Measurements from ENCODE around the gene TTLL12.

The TTLL12 gene

DNA sequence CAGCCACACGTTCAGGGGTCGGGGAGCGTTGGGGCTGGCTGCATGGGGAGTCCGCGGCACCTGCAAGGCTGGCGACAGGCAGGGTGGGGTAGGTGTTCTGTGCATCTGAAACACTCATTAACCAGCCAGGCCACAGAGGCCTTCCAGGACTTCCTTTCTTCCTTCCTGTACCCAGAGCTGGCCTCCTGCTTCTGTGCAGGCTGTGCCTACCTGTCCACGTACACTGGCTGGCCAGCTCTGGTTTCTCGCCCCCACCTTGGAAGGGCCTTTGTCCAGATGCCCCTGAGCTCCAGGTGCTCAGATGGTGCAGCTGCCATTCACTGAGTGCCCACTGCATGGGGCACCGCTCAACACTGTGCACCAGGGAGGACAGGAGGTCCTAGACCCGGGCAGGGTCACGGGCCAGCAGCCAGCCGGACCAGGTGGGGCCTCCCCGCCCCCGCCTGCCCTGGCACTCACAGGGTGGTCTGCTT lies 15.9 kb downstream of the TTLL12 start:
- no peak for DNase-seq

DNA sequence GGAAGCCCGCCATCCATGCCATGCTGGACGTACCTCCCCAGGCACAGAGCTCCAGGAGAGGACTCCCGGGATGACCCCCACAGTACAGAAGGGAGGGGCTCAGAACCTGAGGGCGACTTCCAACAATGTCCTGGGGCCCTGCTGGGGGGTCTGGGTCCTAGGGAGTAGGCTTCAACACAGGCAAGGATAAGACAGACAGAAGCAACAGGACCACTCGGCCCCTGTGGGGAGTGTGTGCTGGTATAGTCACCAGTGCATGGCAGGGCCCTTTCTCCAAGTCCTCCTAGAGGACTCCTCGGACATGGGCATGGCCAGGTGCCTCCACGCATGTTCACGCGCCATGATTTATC lies 16.8 kb downstream of the TTLL12 start:
- DNase-seq, result no peak

DNA sequence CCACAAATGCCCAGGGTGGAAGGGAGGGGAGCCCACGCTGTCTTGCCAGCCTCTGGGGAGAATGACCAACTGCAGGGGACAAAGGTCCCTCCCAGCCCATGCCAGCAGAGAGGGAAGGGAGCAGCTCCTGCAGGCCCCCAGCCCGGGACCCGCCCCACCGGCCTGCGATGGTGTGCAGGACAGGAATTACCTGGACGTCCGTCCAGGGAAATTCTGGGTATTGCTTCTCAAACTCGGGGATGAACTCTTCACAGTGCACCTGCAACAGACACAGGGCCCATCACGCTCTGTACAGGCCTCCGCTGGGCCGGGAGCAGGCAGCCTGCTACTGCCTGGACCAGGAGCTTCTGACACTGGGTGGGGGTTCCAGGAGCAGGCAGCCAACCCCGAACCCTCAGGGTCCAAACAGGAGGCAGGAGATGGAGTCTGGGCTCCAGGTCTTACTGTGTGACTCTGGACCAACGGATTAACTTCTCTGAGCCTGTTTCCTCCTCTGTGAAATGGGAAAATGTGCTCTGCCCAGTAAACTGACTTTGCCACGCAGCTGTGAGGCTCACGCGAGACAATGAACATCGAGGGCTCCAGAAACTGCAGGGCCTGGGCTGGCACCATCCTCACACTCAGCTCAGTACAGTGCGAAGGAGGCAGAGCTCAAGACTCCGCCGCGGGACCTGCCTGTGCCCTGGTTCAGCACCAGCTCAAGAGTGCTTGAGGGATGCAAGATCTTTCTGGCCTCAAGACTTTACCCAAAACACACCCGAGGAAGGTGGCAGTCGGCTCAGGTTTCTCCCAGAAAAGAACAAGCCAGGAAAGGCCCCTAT lies 17.4 kb downstream of the TTLL12 start:
- no peak for DNase-seq

DNA sequence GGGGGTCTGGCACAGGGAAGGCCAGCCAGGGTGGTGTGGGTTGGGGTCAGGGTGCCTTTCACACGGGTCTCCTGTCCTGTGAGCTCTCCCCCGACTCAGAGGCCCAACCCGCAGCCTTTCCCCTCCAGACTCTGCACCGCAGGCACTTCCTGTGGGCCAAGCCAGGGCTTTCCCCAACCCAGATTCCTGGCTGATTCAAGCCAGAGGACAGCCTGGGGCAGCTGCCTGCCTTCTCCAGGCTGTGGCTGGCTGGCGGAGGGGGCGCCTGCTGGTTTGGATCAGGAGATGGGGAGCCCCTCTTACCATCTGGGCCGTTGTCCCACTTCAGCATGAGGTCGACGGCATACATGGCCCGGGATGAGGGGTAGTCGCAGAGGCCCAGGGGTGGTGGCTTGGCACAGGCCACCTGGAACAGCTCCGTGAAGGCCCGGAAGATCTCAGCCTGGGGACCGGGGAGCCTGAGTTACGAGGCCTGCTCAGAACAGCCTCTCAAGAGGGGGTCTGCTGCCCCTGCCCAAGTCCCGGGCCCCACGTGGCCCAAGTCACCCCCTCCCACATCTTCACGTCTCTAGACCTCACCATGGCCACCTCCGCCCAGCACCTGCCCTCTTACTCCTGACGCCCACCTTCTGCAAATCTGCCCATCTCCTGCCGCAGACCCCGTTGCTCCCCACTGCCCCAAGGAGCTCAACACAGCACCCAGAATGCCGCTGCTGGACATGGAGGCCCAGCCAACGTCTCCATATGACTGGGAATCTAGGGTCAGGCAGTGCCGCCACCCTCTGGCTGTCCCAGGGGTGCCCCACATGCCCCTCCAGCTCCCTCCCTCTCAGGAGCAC lies 18.2 kb downstream of the TTLL12 start:
- no peak for DNase-seq

DNA sequence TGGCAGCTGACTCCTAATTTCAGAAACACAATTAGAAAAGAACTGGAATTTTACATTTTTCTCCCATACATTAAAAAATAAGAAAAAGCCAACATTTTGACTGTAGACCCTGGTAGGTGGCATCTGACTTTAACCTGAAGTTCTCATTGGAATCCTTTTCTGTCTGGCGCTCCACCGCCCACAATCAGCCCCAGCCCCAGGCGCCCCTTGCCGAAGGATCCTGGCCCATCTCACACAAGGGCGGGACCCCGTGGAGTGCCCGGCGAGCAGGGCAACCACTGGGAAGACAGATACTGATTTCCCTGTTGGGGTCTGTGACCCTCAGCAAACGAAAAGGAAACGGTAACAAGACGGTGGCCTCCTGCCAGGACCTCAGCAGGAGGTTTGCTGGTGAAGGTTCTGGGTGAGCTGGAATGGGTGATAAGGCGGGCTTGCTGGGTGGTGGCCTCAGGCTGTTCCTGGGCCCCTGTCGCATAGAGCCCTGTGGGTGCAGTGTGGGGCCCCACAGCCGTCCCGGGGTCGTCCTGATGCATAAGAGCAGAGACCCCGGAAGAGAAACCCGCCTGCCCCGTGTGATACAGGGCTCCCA lies 19.8 kb downstream of the TTLL12 start:
- DNase-seq, result no peak

DNA sequence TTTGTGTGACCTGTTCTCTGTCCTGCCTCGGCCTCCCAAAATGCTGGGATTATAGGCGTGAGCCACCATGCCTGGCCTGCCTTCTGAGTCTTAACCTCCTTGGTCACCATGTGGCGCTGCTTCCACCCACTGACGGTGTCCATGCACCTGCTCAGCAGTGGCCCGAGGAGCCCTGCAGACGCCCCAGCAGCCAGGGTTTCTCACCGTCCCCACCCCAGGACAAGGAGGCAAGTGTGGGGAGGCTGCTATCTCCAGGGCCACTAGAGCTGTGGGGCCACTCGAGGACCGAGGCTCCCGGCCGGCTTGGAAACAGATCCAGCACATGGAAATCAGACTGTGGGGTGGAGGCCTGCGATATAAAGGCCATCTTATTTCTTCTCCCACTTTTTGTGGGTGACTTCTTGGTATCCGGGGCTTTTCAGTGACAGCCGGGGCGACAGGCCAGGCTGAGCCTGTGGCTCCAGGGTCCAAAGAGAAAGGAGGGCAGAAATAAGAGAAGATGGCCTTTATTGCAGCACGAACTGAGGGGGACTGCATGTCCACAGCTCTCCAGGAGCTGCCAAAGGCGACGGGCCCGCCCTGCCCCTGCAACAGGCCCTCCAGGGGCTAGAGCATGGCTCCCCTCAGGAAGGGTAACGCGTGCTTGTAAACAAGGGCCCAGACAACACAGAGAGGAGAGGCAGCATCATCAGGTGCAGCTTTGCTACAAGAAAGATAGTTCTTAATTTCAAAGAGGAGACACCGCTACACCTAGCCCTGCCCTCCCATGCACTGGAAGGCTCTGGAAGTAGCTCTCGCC lies 20.6 kb downstream of the TTLL12 start:
- no peak for DNase-seq

DNA sequence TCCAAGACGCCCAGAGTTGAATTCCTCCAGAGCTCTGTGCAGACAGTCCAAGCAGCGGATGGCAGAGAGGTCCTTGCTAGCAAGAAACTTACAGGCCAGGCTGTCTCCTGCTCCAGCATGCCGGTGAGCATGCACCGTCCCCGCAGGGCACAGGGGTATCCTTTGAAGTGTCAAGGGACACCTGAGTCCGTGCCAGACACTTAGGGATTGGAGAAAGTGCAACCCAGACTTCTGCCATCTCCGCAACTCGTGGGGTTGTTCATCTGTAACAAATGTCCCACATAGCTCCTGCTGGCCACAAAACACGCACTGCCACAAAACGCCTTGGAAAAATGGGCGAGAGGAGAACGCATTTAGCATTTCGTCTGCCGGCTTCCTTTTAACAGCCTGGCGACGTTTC lies 22.3 kb downstream of the TTLL12 start:
- DNase-seq, result no peak

DNA sequence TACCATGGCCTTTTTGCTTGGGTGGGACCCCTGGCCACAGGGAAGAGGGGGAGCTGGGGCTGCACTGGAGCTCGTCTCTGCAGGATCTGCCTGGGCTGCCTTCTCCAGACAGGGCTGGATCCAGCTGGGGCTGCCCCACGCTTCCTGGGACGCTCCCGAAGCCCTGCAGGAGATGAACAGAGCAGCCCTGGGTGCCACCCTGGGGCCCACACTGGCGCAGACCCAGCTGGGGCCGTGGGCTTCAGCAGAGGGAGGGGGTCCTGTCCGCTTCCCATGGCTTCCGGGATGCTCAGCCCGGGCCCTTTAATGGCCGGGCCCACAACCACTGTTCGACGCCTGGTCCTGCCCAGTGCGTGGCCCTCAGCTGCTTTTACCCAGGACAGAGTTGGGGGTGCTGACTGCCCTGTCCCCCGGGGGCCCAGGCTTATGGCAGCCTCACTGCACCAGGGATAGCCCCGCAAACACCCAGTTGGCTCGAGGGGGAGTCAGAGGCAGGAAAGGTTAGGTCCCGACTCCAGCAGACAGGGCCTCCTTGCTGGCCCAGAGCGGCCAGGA lies 23.6 kb downstream of the TTLL12 start:
- no peak for DNase-seq

DNA sequence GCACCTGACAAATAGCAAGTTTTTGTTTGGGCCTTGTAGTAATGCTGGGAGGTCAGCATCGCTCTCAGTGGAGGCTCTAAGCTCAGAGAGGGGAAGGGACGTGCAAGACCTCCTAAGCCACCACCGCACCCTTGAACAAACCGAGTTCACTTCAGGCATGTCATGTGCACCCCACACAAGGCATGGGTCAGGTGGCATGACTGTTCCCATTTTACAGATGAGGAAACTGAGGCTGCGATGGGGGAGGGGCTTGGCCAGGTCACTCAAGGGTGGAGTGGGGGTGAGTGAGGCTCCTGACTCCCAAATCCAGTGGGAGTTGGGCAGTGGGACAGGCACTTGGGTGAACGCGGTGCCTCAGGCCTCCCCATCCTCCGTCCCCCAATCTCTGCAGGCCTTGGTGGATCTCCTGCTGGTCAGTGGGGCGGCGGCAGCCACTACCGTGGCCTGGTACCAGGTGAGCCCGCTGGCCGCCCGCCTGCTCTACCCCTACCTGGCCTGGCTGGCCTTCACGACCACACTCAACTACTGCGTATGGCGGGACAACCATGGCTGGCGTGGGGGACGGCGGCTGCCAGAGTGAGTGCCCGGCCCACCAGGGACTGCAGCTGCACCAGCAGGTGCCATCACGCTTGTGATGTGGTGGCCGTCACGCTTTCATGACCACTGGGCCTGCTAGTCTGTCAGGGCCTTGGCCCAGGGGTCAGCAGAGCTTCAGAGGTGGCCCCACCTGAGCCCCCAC lies 24.4 kb downstream of the TTLL12 start:
- no peak for DNase-seq

DNA sequence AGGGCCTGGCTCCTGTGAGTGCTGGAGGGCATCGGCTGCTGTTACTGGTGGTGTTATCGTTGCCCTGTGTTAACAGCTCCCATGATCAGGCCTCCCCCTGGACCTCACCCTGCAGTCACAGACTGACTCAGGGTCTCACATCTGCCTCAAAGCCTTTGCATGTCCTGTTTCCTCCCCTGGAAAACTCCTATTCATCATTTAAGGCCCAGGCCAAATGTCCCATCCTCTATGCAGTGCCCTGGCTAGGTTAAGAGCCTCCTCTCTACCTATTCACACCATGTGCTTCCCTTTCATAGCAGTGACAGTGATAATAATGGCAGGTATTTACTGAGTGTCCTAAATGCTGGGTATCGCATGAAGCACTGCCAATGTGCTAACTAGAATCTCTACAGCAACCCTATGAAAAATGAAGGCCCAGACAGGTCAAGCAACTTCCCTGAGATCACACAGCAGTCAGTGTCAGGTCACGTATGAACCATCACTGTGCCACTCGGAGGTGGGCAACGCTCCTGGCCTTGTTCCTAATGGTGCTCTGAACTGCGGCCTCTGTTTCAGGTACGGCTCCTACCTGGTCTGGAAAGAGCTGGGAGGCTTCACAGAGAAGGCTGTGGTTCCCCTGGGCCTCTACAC lies 26.3 kb downstream of the TTLL12 start:
- DNase-seq, result no peak

DNA sequence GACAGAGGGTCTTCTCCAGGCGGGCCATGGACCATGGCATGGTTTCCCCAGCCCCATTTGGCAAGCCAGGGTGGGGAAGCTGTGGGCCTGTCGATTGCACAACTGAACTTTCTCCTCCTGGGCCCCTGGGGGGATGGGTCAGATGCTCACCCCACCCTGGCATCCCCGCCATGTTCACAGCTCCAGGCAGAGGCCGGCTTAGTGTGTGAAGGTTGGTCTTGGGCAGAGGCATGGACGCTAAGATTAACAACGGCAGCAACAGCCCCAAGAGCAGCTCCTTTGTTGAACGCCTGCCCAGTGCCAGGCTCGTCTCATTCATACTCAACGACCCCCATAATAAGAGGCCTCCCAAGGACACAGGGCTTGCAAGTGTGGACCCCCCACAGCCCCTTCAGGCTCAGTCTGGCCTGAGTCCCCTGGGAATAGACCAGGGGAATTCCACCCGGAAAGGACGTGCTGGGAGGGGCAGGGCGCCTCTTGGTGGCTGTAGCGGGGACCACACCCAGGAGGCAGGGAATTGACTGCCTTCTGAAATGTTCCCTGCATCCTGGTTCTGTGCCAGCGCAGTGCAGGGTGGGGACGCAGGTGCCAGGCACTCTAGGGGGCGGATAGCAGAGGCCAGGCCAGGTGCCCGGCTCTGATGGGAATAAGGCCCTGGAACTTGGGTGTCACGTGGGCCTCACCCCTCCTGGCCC lies 27.3 kb downstream of the TTLL12 start:
- no peak for DNase-seq

DNA sequence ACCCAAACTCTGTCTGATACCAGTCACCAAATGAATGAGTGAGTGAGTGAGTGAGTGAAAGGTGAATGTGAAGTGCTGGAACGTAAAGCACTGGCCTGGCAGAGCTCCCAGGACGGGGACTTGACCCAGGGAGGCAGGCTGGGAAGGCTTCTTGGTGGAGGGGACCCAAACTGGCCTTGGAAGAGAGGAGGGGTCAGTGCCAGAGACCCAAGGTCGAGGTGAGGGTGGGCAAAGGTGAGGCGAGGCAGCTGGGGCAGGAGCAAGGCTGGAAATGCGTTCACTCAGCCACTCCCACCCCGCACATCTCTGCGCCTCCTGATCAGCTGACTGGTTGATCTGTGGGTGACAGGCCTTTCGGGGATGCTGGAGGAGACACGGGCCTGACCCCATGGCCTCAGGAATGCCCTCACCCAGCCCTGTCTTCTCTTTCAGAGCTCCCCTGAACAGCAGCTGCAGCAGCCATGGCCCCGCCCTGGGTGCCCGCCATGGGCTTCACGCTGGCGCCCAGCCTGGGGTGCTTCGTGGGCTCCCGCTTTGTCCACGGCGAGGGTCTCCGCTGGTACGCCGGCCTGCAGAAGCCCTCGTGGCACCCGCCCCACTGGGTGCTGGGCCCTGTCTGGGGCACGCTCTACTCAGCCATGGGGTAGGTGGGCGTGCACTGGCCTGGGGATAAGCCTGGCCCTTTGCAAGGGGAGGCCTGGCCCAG lies 28.0 kb downstream of the TTLL12 start:
- DNase-seq, result no peak

DNA sequence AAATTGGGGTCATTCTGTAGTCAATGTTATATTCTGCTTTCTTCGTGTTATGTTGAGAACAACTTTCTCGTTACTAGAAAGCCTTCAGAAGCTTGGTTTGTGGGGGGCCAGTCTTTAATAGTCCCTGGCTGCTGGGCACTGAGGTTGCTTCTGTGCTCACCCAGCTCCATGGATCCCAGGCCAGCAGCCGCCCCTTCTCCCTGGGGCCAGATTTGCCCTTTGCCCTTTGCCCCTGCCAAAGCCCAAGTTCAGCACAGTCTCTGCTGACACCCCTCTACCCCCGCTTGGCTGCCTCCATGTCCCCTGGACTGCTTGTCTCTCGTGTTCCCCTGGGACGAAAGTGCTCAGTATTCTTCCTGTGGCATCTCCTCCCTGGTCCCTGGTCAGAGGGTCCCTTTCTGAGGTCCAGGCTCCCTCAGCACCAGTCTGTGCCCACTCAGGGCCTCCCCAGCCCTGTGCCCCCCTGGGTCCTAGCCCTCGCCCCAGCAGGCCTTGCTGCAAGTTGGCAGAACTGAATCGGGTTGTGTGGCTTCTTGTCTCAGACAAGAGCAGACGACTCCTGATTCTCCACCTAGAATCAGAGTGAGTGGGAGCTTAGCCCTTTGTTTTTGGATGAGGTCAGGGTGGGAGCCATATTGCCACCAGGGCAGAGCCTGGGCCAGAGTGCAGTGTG lies 28.9 kb downstream of the TTLL12 start:
- DNase-seq, result no peak

DNA sequence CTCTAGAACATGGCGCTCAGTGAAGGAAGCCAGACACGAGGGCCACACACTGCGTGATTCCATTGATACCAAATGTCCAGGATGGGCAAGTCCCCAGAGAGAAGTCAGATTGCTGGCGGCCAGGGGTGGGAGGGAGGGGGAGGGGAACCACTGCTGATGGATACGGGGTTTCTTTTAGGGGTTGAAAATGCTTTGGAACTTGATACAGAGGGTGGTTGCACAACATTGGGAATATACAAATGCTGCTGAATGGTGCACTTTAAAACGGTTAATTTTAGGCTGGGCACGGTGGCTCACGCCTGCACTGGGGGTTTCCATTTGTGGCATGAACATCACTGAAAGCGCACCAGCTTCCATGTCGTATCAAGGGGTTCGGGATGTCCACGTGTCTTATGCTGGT lies 30.5 kb downstream of the TTLL12 start:
- no peak for DNase-seq

DNA sequence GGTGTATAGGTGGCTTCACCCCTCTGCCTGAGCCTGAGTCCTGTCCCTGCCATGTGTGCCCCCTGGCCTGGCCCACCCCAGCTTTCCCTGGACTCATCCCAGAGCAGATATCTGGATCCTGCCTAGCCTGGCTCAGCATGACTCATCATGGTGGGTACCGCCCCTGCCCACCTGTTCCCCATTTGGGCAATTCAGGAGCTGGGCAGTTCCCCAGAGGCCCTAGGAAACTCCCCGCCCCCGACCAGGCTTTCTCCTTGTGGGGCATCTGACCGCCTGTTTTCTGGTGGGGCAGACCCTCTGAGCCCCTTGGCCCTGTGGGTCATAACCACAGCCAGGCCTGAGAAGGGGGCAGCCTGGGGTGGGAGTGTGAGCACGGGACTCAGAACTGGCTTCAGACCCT lies 31.1 kb downstream of the TTLL12 start:
- DNase-seq, result no peak

DNA sequence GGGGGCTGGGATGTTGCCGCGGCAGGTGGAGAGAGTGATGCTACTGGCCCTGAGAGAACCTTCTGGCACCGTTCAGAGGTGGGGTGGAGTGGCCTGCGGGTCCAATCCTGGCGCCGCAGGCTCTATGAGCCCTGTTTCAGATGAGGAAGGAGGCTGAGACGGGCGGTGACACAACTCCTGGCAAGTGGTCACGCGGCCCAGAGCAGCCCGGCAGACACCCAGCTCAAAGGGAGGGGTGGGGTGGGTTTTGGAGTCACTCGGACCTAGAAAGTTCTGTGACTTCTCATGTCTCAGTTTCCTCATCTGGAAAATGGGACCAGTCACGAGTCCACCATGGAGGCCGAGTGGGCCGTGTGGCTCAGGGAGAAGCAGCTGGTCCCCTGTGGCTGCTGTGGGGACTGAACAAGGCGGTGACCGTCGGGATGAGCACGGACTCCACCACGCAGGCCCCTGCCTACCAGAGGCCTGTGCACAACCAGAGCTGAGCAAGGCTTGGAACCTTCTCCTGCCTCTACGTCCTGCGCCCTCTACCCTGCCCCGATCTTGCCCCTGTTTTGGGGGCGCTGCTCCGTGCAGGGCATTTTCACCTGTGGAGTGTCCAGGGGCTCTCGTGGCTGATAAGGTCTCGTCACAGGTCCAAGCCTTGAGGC lies 31.9 kb downstream of the TTLL12 start:
- DNase-seq, result no peak

DNA sequence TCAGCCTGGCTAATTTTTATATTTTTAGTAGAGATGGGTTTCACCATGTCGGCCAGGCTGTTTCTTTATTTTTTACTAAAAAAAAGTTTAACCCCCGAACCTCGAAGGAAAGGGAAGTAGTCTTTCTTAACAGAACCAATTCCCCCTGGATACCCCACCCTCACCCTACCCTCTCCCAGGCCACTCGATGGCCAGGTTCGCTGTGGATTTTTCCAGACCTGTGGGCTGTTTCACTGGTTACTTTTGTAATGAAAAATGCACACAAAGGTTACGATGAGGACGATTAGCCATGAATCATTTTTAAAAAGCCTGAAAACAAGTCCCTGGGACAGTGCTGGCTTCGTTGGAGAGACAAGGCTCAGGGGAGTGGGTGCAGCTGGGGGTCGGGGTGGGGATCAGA lies 33.0 kb downstream of the TTLL12 start:
- DNase-seq, result no peak

DNA sequence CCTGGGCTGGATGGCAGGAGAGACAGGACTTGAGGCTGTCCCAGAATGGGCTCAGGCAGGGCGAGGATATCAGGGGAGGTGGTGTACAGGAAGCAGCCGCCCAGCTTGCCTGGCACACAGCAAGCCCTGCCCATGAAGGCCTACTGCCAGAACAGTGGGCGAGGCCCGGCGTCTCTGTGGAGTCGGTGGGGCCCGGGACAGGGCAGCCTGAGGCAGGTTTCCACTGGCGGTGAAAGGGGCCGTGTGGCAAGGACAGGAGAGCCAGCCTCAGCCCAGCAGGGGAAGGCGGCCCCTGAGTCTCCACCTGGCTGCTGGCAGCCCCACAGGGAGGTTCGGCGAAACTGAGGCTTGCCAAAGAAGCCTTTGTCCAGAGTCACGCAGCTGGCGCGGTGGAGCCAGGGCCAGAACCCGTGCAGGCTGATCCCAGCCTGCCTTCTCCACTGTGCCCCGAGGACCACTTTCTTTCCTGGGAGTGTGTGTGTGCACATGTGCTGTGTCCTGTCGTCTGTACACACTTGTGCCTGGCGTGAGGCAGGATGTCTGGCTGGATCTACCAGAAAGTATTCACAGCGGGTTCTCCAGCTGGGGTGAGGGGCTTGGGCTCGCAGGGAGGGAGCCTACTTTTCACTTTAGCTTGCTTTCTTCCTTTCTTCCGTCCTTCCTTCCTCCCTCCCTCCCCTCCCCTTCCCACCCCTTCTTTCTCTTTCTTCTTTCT lies 34.4 kb downstream of the TTLL12 start:
- DNase-seq, result no peak

Data from NCI-H2107 (cell line).